CD8-positive, alpha-beta memory T cell (primary cell): ENCODE data around the gene RNASE4. TPM values are rescaled to one million over a fixed set of nuclear protein-coding genes. Genes with fewer than 3 reads are reported as not detected.

Experiments
- CTCF ChIA-PET: fragments of 350-600 bp; sonication (Branson Sonifier 250); formaldehyde crosslinking; loops from one replicate; lab custom pipeline; 2021; ENCODE audit warnings: antibody characterized with exemption; lab: Charles Lee
- POLR2A ChIA-PET: fragments of 350-600 bp; sonication (Branson Sonifier 250); formaldehyde crosslinking; loops from one replicate; lab custom pipeline; 2021; ENCODE audit warnings: antibody characterized with exemption; lab: Charles Lee
- DNase-seq, 5 donors: peaks; one replicate each; pipeline versions ENCODE4 v3.0.0 to v3.0.0-alpha.2; 2020 to 2022; ENCODE audit warnings: mixed read lengths in 1 of 5
- H3K27ac ChIP-seq: one replicate; pipeline ENCODE4 v1.7.0; 2013; ENCODE audit warnings: low read depth, mild to moderate bottlenecking, low read length, moderate library complexity
- H3K27me3 ChIP-seq: 2 replicates; pipeline ENCODE4 v1.7.0; 2013; ENCODE audit warnings: low read length, mild to moderate bottlenecking; ENCODE audit not compliant: insufficient read depth, poor library complexity, severe bottlenecking
- H3K36me3 ChIP-seq: 2 replicates; pipeline ENCODE4 v1.7.0; 2013; ENCODE audit warnings: mild to moderate bottlenecking, low read length, moderate library complexity; ENCODE audit not compliant: insufficient read depth
- H3K4me1 ChIP-seq: 2 replicates; pipeline ENCODE4 v1.7.0; 2013; ENCODE audit warnings: mild to moderate bottlenecking, low read length, moderate library complexity; ENCODE audit not compliant: insufficient read depth
- H3K4me3 ChIP-seq: 2 replicates; pipeline ENCODE4 v1.7.0; 2013; ENCODE audit warnings: mild to moderate bottlenecking, low read length
- H3K9me3 ChIP-seq: 2 replicates; pipeline ENCODE4 v1.7.0; 2013; ENCODE audit warnings: mild to moderate bottlenecking, low read length
- H3K27ac Mint-ChIP-seq, 8 donors: one replicate each; pipeline ENCODE4 v1.8.0; 2020 to 2021; ENCODE audit warnings: mixed read lengths in 8 of 8, mild to moderate bottlenecking in 6 of 8, inconsistent platforms in 3 of 8, moderate library complexity in 3 of 8
- H3K27me3 Mint-ChIP-seq, 2 donors: one replicate each; pipeline ENCODE4 v1.8.0; 2020 to 2021; ENCODE audit warnings: mixed read lengths in 2 of 2, mild to moderate bottlenecking in 1 of 2, moderate library complexity in 1 of 2
- H3K36me3 Mint-ChIP-seq, 3 donors: one replicate each; pipeline ENCODE4 v1.8.0; 2020 to 2021; ENCODE audit warnings: mixed read lengths in 3 of 3, inconsistent platforms in 1 of 3, mild to moderate bottlenecking in 1 of 3
- H3K4me1 Mint-ChIP-seq, 3 donors: one replicate each; pipeline ENCODE4 v1.8.0; 2020 to 2021; ENCODE audit warnings: mixed read lengths in 3 of 3, inconsistent platforms in 1 of 3, mild to moderate bottlenecking in 1 of 3
- H3K4me3 Mint-ChIP-seq, 7 donors: one replicate each; pipeline ENCODE4 v1.8.0; 2020 to 2021; ENCODE audit warnings: mixed read lengths in 7 of 7, mild to moderate bottlenecking in 6 of 7, moderate library complexity in 4 of 7, inconsistent platforms in 2 of 7
- H3K9me3 Mint-ChIP-seq, 5 donors: one replicate each; pipeline ENCODE4 v1.8.0; 2020 to 2022; ENCODE audit warnings: mixed read lengths in 5 of 5, mild to moderate bottlenecking in 3 of 5, moderate library complexity in 2 of 5, inconsistent platforms in 1 of 5
- polyA plus RNA-seq: library from polyadenylated mRNA; unstranded; fragments of 300-500 nt; fragmentation: Illumina TruSeq; gene quantifications from one replicate; pipeline ENCODE4 v1.2.3, GENCODE V29; 2021
- total RNA-seq, 2 experiments: library from RNA; stranded (reverse); gene quantifications; one replicate each; pipeline ENCODE4 v1.2.3, GENCODE V29; 2021

The RNASE4 gene
- total and polyA plus RNA-seq, 3 experiments from 2014 or later: 0.57 to 2.3 TPM; not detected in 1

GRCh38 chr14:20706657-20707355 lies 22.4 kb downstream of the RNASE4 start:
- ChIA-PET POLR2A (no interaction called here), CTCF (interaction anchor here (1.1 kb wide), 1 partner anchor 151 kb away, joined by 3 read pairs; no protein-coding TSS in a partner anchor)
- Histone ChIP-seq H3K27me3 (no peaks in the 10 kb centered on the region), H3K4me1 (no peaks in the 10 kb centered on the region), H3K4me3 (no peak overlapping the region), H3K36me3 (no peaks in the 10 kb centered on the region), H3K9me3 (no peaks in the 10 kb centered on the region), H3K27ac (no peak overlapping the region)
- H3K9me3 Mint-ChIP-seq: no peaks in the 10 kb centered on the region
- no peak overlapping the region for H3K4me3 Mint-ChIP-seq
- H3K36me3 Mint-ChIP-seq: no peaks in the 10 kb centered on the region
- no peaks in the 10 kb centered on the region for H3K4me1 Mint-ChIP-seq
- no peak overlapping the region for H3K27ac Mint-ChIP-seq
- no peak for DNase-seq
- peaks cover 0 to 17% of the 10 kb centered on the region in 2 donors for H3K27me3 Mint-ChIP-seq

GRCh38 chr14:20707622-20708021 lies 23.3 kb downstream of the RNASE4 start:
- DNase-seq: no peak
- no peaks in the 10 kb centered on the region for H3K9me3 ChIP-seq
- Mint-ChIP-seq H3K4me3 (no peak overlapping the region), H3K4me1 (no peaks in the 10 kb centered on the region), H3K27ac (no peak overlapping the region), H3K27me3 (peaks cover 0 to 17% of the 10 kb centered on the region in 2 donors), H3K36me3 (no peaks in the 10 kb centered on the region), H3K9me3 (no peaks in the 10 kb centered on the region)
- H3K4me1 ChIP-seq: no peaks in the 10 kb centered on the region
- no peak overlapping the region for H3K4me3 ChIP-seq
- CTCF ChIA-PET: interaction anchor here (1.1 kb wide), 3 partner anchors 17 to 150 kb away, joined by 3 read pairs; no protein-coding TSS in a partner anchor
- H3K27me3 ChIP-seq: no peaks in the 10 kb centered on the region
- no peak overlapping the region for H3K27ac ChIP-seq
- H3K36me3 ChIP-seq: no peaks in the 10 kb centered on the region
- POLR2A ChIA-PET: no interaction called here

GRCh38 chr14:20711261-20711660 lies 26.9 kb downstream of the RNASE4 start:
- Mint-ChIP-seq H3K9me3 (no peaks in the 10 kb centered on the region), H3K27ac (no peak overlapping the region), H3K4me3 (no peak overlapping the region), H3K4me1 (no peaks in the 10 kb centered on the region), H3K36me3 (peaks cover 0 to 4% (median 0%) of the 10 kb centered on the region in 3 donors), H3K27me3 (peaks cover 5 to 27% of the 10 kb centered on the region in 2 donors)
- Histone ChIP-seq H3K27me3 (no peaks in the 10 kb centered on the region), H3K36me3 (no peaks in the 10 kb centered on the region), H3K27ac (no peak overlapping the region), H3K4me3 (no peak overlapping the region), H3K9me3 (no peaks in the 10 kb centered on the region), H3K4me1 (no peaks in the 10 kb centered on the region)
- no peak for DNase-seq
- CTCF ChIA-PET: no interaction called here
- POLR2A ChIA-PET: no interaction called here

GRCh38 chr14:20711685-20712084 lies 27.3 kb downstream of the RNASE4 start:
- no peaks in the 10 kb centered on the region for H3K4me1 Mint-ChIP-seq
- ChIA-PET POLR2A (no interaction called here), CTCF (no interaction called here)
- no peaks in the 10 kb centered on the region for H3K4me1 ChIP-seq
- peaks cover 0 to 4% (median 0%) of the 10 kb centered on the region in 3 donors for H3K36me3 Mint-ChIP-seq
- no peaks in the 10 kb centered on the region for H3K9me3 ChIP-seq
- H3K4me3 ChIP-seq: no peak overlapping the region
- no peaks in the 10 kb centered on the region for H3K36me3 ChIP-seq
- H3K27me3 ChIP-seq: no peaks in the 10 kb centered on the region
- H3K27me3 Mint-ChIP-seq: peaks cover 5 to 28% of the 10 kb centered on the region in 2 donors
- no peak overlapping the region for H3K27ac Mint-ChIP-seq
- H3K27ac ChIP-seq: no peak overlapping the region
- H3K4me3 Mint-ChIP-seq: no peak overlapping the region
- DNase-seq: no peak
- no peaks in the 10 kb centered on the region for H3K9me3 Mint-ChIP-seq

GRCh38 chr14:20712904-20713303 lies 28.5 kb downstream of the RNASE4 start:
- Histone ChIP-seq H3K27ac (no peak overlapping the region), H3K4me1 (no peaks in the 10 kb centered on the region), H3K27me3 (no peaks in the 10 kb centered on the region), H3K4me3 (no peak overlapping the region), H3K36me3 (no peaks in the 10 kb centered on the region), H3K9me3 (no peaks in the 10 kb centered on the region)
- Mint-ChIP-seq H3K27me3 (peaks cover 5 to 39% of the 10 kb centered on the region in 2 donors), H3K36me3 (peaks cover 0 to 4% (median 0%) of the 10 kb centered on the region in 3 donors), H3K4me1 (no peaks in the 10 kb centered on the region), H3K27ac (no peak overlapping the region), H3K9me3 (no peaks in the 10 kb centered on the region), H3K4me3 (no peak overlapping the region)
- POLR2A ChIA-PET: no interaction called here
- DNase-seq: no peak
- CTCF ChIA-PET: no interaction called here

GRCh38 chr14:20714593-20715250 lies 30.4 kb downstream of the RNASE4 start:
- no peak overlapping the region for H3K4me3 ChIP-seq
- Mint-ChIP-seq H3K4me1 (no peaks in the 10 kb centered on the region), H3K27ac (no peak overlapping the region), H3K27me3 (peaks cover 17 to 38% of the 10 kb centered on the region in 2 donors), H3K36me3 (peaks cover 0 to 4% (median 0%) of the 10 kb centered on the region in 3 donors), H3K4me3 (no peak overlapping the region), H3K9me3 (no peaks in the 10 kb centered on the region)
- ChIA-PET POLR2A (no interaction called here), CTCF (no interaction called here)
- no peak overlapping the region for H3K27ac ChIP-seq
- H3K27me3 ChIP-seq: no peaks in the 10 kb centered on the region
- no peaks in the 10 kb centered on the region for H3K4me1 ChIP-seq
- H3K36me3 ChIP-seq: no peaks in the 10 kb centered on the region
- H3K9me3 ChIP-seq: no peaks in the 10 kb centered on the region
- no peak for DNase-seq

- Mint-ChIP-seq H3K4me3 (no peak overlapping the region), H3K4me1 (peaks cover 0 to 8% (median 0%) of the 10 kb centered on the region in 3 donors), H3K36me3 (peaks cover 0 to 4% (median 0%) of the 10 kb centered on the region in 3 donors), H3K9me3 (no peaks in the 10 kb centered on the region), H3K27me3 (peaks cover 39 to 67% of the 10 kb centered on the region in 2 donors), H3K27ac (no peak overlapping the region)
- Histone ChIP-seq H3K36me3 (no peaks in the 10 kb centered on the region), H3K27ac (no peak overlapping the region), H3K4me3 (no peak overlapping the region), H3K4me1 (no peaks in the 10 kb centered on the region), H3K9me3 (no peaks in the 10 kb centered on the region), H3K27me3 (peaks cover 6% of the 10 kb centered on the region)
- CTCF ChIA-PET: no interaction called here
- POLR2A ChIA-PET: no interaction called here
- no peak for DNase-seq
Measured at GRCh38 chr14:20719777-20720176, 35.4 kb downstream of the RNASE4 start.

GRCh38 chr14:20720741-20721140 lies 36.4 kb downstream of the RNASE4 start:
- POLR2A ChIA-PET: no interaction called here
- CTCF ChIA-PET: no interaction called here
- H3K4me1 ChIP-seq: no peaks in the 10 kb centered on the region
- no peak for DNase-seq
- Mint-ChIP-seq H3K36me3 (no peaks in the 10 kb centered on the region), H3K4me1 (peaks cover 0 to 8% (median 0%) of the 10 kb centered on the region in 3 donors), H3K27ac (no peak overlapping the region), H3K27me3 (peaks cover 39 to 70% of the 10 kb centered on the region in 2 donors), H3K4me3 (no peak overlapping the region), H3K9me3 (no peaks in the 10 kb centered on the region)
- H3K27ac ChIP-seq: no peak overlapping the region
- H3K36me3 ChIP-seq: no peaks in the 10 kb centered on the region
- H3K27me3 ChIP-seq: peaks cover 11% of the 10 kb centered on the region
- H3K9me3 ChIP-seq: no peaks in the 10 kb centered on the region
- H3K4me3 ChIP-seq: no peak overlapping the region
